Cardiac muscle cell (in vitro differentiated cells and primary cell): ENCODE data around the gene ECT2. TPM values are rescaled to one million over a fixed set of nuclear protein-coding genes. Genes with fewer than 3 reads are reported as not detected.
"Not testable (repeated sequence)": the region's sequence is repeated elsewhere in the genome, so short reads cannot be mapped to it uniquely, and the experiment has no call there.

ENCODE experiments used
- DNase-seq, 2 donors: peaks; one replicate each; pipeline versions ENCODE4 v3.0.0 to v3.0.0-alpha.2; 2010 to 2017; ENCODE audit warnings: low read depth in 1 of 2, low spot score in 1 of 2
- H3K27ac ChIP-seq: fragments of 200-600 bp; sonication (generic); 2 replicates; pipeline ENCODE4 v1.5.1; 2016
- H3K27me3 ChIP-seq: fragments of 200-600 bp; sonication (generic); 2 replicates; pipeline ENCODE4 v1.6.0; 2016; ENCODE audit warnings: control low read depth
- H3K36me3 ChIP-seq: fragments of 200-600 bp; sonication (generic); 2 replicates; pipeline ENCODE4 v1.5.1; 2016; ENCODE audit warnings: control low read depth
- H3K4me1 ChIP-seq: fragments of 200-600 bp; sonication (generic); 2 replicates; pipeline ENCODE4 v1.8.1; 2017; ENCODE audit warnings: low read depth, mild to moderate bottlenecking, mixed run types
- H3K4me3 ChIP-seq: fragments of 200-600 bp; sonication (generic); 2 replicates; pipeline ENCODE4 v1.5.1; 2016; ENCODE audit warnings: mild to moderate bottlenecking
- H3K9me3 ChIP-seq: fragments of 200-600 bp; sonication (generic); 2 replicates; pipeline ENCODE4 v1.5.1; 2017; ENCODE audit warnings: low read depth, mild to moderate bottlenecking, control low read depth
- CTCF ChIP-seq: IDR thresholded peaks from 2 replicates; pipeline ENCODE4 v1.5.1; 2012; ENCODE audit warnings: low read depth, mild to moderate bottlenecking, low read length
- polyA plus RNA-seq: library from polyadenylated mRNA; unstranded; fragments of >200 nt; fragmentation: Nextera tagmentation; extraction: Ambion mirVana; gene quantifications from 2 replicates; pipeline ENCODE4 v1.2.1, GENCODE V29; 2016
- total RNA-seq: library from RNA; depleted of rRNA; stranded (reverse); fragments of >200 nt; gene quantifications from 2 replicates; pipeline ENCODE4 v1.2.3, GENCODE V29; 2016

ECT2 gene
- total and polyA plus RNA-seq, 2 experiments from 2014 or later: 7.8 to 39.1 TPM

DNA sequence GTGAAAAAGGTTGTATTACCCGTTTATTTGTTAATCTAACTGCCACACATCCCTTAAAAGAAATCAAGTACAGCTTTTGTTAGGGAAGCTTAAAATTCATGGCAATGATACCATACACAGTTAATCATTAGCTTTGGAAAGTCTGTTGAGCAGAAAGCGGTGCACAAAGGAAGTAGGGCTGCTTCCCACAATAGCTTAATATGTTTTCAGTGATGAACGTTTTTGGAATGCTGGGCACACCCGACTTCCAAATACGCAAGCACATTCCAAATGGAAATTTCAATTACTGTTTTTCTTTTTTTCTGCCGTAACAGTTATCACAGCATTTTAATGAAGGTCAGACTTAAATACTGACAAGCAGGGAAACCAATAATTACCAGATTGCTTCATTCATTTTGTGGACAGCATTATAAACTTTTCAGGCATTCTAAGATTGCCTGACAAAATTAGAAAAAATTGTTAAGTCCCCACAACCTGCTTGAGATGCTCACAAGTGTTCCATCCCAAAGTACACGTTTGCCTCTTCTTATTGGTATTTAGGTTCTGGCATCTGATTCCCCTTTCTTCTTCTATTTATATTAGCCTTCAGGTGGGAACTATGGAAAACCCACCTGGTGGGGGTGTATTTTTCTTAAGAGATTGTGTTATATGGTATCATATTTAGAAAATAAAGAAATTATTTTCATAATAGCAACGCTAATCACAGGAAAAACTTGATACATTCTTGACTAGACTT, 1.1 kb upstream of the ECT2 start:
- Histone ChIP-seq H3K9me3 (no peaks in the 10 kb centered on the region), H3K27me3 (no peaks in the 10 kb centered on the region), H3K27ac (no peak overlapping the region), H3K4me3 (peak overlapping the region; percentile 73), H3K36me3 (no peaks in the 10 kb centered on the region), H3K4me1 (peaks cover 6% of the 10 kb centered on the region)
- DNase-seq: peak in 1 of 2 donors; percentile 87
- TF ChIP-seq CTCF: no peak

- Histone ChIP-seq H3K9me3 (no peaks in the 10 kb centered on the region), H3K4me3 (peak overlapping the region; percentile 73), H3K27me3 (no peaks in the 10 kb centered on the region), H3K27ac (no peak overlapping the region), H3K4me1 (peaks cover 6% of the 10 kb centered on the region), H3K36me3 (no peaks in the 10 kb centered on the region)
- DNase-seq: no peak
- TF ChIP-seq CTCF: no peak
These were observed 508 bp upstream of the ECT2 start for GRCh38 chr3:172750069-172750367.

DNA sequence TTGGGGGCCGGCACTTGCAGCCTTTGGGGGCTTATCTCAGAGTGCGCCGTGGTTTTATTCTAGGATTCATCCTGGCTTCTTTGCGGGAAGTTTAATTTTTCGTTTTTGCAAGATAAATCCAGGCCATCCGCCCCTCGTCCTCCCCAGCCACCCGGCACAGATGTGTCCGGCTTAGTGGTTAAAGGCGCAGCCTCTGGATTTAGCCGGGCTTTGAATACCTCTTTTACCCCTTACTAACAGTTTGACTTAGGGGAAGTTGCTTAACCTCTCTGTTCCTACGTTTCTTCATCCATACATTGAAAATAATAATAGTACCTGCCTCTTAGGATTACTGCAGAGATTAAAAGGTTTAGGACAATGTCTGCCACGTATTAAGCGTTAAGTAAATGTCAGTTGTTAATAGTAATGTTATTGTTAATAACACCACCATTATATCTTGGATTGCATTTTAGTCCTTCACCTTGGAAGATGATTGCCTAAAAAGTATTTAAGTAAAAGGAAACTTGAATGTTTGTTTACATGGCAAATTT, 714 bp downstream of the ECT2 start:
- Histone ChIP-seq H3K36me3 (peaks cover 6% of the 10 kb centered on the region), H3K9me3 (no peaks in the 10 kb centered on the region), H3K27ac (peak overlapping the region; percentile 86), H3K27me3 (no peaks in the 10 kb centered on the region), H3K4me1 (peaks cover 6% of the 10 kb centered on the region), H3K4me3 (peak overlapping the region; percentile 73)
- peak in 1 of 2 donors; percentile 34 for DNase-seq
- no peak for TF ChIP-seq CTCF

- Histone ChIP-seq H3K27ac (no peak overlapping the region), H3K4me1 (peaks cover 6% of the 10 kb centered on the region), H3K4me3 (no peak overlapping the region), H3K36me3 (peaks cover 10% of the 10 kb centered on the region), H3K27me3 (no peaks in the 10 kb centered on the region), H3K9me3 (no peaks in the 10 kb centered on the region)
- no peak for DNase-seq
- TF ChIP-seq CTCF: no peak
These were observed 2.1 kb downstream of the ECT2 start for GRCh38 chr3:172752651-172753050.

DNA sequence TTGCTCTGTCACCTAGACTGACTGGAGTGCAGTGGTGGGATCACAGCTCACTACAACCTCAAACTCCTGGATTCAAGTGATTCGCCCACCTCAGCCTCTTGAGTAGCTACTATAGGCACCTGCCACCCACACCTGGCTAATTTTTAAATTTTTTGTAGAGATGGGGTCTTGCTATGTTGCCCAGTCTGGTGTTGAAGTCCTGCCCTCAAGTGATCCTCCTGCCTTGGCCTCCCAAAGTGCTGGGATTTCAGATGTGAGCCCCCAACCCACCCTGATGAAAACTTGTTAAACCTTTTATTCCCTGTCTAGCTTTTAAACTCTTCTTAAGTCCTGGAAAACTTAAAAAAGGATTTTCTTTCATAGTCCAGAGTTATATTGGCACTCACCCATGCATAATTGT, 2.6 kb downstream of the ECT2 start:
- peaks cover 6% of the 10 kb centered on the region for H3K4me1 ChIP-seq
- H3K36me3 ChIP-seq: peaks cover 10% of the 10 kb centered on the region
- no peaks in the 10 kb centered on the region for H3K9me3 ChIP-seq
- H3K27me3 ChIP-seq: no peaks in the 10 kb centered on the region
- TF ChIP-seq CTCF: no peak
- H3K27ac ChIP-seq: no peak overlapping the region
- no peak for DNase-seq
- no peak overlapping the region for H3K4me3 ChIP-seq

DNA sequence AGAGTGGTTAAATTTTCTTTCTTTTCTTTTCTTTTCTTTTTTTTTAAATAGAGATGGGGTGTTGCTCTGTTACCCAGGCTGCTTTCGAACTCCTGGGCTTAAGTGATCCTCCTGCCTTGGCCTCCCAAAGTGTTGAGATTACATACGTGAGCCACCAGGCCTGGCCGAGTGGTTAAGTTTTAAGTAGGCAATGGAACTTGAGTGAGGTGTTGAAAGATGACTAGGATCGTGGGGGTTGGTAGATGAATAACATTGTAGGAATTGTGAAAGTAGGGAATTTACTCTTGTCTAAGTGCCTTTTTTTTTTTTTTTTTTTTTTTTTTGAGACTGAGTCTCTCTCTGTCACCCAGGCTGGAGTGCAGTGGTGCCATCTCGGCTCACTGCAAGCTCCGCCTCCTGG, 9.9 kb downstream of the ECT2 start:
- not testable (repeated sequence) for H3K27ac ChIP-seq, H3K4me1 ChIP-seq, H3K27me3 ChIP-seq, H3K9me3 ChIP-seq, H3K4me3 ChIP-seq
- H3K36me3 ChIP-seq: peaks cover 30% of the 10 kb centered on the region
- DNase-seq: peak in 1 of 2 donors; percentile 85
